Esophagus squamous epithelium (tissue), 5 donors: Measurements from ENCODE around the gene MYOZ3. TPM values are rescaled to one million over a fixed set of nuclear protein-coding genes. Genes with fewer than 3 reads are reported as not detected.

Experiments used
- DNase-seq: peaks from one replicate; lab custom pipeline; 2025; lab: John Stamatoyannopoulos, UW
- H3K27ac ChIP-seq, 4 donors: fragments of 200-600 bp; sonication (generic); one replicate each; pipeline ENCODE4 v1.5.1; 2016 to 2019; ENCODE audit warnings: mild to moderate bottlenecking in 1 of 4
- H3K27me3 ChIP-seq, 4 donors: fragments of 200-600 bp; sonication (generic); 1 replicate in 3 of 4; 2 replicates in 1 of 4; pipeline versions ENCODE4 v1.5.1 to v1.6.0; 2017 to 2021; ENCODE audit warnings: antibody characterized with exemption in 1 of 4
- H3K36me3 ChIP-seq, 3 donors: fragments of 200-600 bp; sonication (generic); one replicate each; pipeline ENCODE4 v1.5.1; 2016 to 2019
- H3K4me1 ChIP-seq, 3 donors: fragments of 200-600 bp; sonication (generic); one replicate each; pipeline ENCODE4 v1.5.1; 2017 to 2019
- H3K4me3 ChIP-seq, 4 donors: fragments of 200-600 bp; sonication (generic); 1 replicate in 3 of 4; 2 replicates in 1 of 4; pipeline ENCODE4 v1.5.1; 2016 to 2019; ENCODE audit warnings: mild to moderate bottlenecking in 2 of 4, moderate library complexity in 1 of 4
- H3K9me3 ChIP-seq, 3 donors: fragments of 200-600 bp; sonication (generic); one replicate each; pipeline ENCODE4 v1.5.1; 2016 to 2019
- CTCF ChIP-seq, 6 experiments: fragments of 450-650 bp in 4 of 6; fragments of 200-600 bp in 2 of 6; sonication (generic) in 2 of 6; IDR thresholded peaks; one replicate each; pipeline ENCODE4 v1.5.1; 2016 to 2019; ENCODE audit warnings: antibody characterized with exemption in 6 of 6, mild to moderate bottlenecking in 4 of 6, moderate library complexity in 4 of 6
- POLR2A ChIP-seq, 4 donors: fragments of 450-650 bp; IDR thresholded peaks; one replicate each; pipeline ENCODE4 v1.6.1; 2017; ENCODE audit warnings: antibody characterized with exemption in 4 of 4, mild to moderate bottlenecking in 4 of 4, moderate library complexity in 3 of 4
- WGBS, 2 donors: methylation state at CpG; one replicate each; pipeline ENCODE4 v1.1.5; 2018; 5-methylcytosine and 5-hydroxymethylcytosine counted together
- intact Hi-C: fragments of 100-400 bp; cut with DNase I; formaldehyde crosslinking; loops from one replicate; pipeline ENCODE4 v1.15.0; 2022
- total RNA-seq, 4 donors: library from RNA; depleted of rRNA; stranded (reverse); fragments of >200 nt; gene quantifications; one replicate each; pipeline ENCODE4 v1.1.0, GENCODE V29; 2016
- donor health status: DM: yes; HTN: yes; CAD: no.

The MYOZ3 gene
- total RNA-seq, 4 donors from 2014 or later, result under 0.01 TPM; not detected in 3

- DNase-seq, result no peak
- TF ChIP-seq POLR2A (IDR thresholded peaks at IDR 0.05) (no peak), CTCF (IDR thresholded peaks at IDR 0.05) (no peak)
- no peaks in the 10 kb centered on the region for H3K9me3 ChIP-seq
- 33 to 55% methylated on average over 5 of the region's 7 CpGs for WGBS, 2 donors
- H3K36me3 ChIP-seq, result no peaks in the 10 kb centered on the region
- peaks cover 0 to 7% (median 0%) of the 10 kb centered on the region in 4 donors for H3K27me3 ChIP-seq
- H3K27ac ChIP-seq, result peak overlapping the region in 3 of 4 donors; percentile 54 to 96 (median 91)
- H3K4me3 ChIP-seq, result no peak overlapping the region
- peaks cover 14 to 75% (median 58%) of the 10 kb centered on the region in 3 donors for H3K4me1 ChIP-seq
- intact Hi-C loops, result no loop called here
Observed at GRCh38 chr5:150623152-150623877, 37.7 kb upstream of the MYOZ3 start.

- no peak for DNase-seq
- peak overlapping the region in 3 of 4 donors; percentile 54 to 96 (median 91) for H3K27ac ChIP-seq
- WGBS, 2 donors, result 50 to 71% methylated on average over 1 to 3 of the region's 5 CpGs
- intact Hi-C loops, result no loop called here
- peaks cover 0 to 7% (median 0%) of the 10 kb centered on the region in 4 donors for H3K27me3 ChIP-seq
- H3K4me1 ChIP-seq, result peaks cover 11 to 75% (median 57%) of the 10 kb centered on the region in 3 donors
- H3K36me3 ChIP-seq, result no peaks in the 10 kb centered on the region
- no peaks in the 10 kb centered on the region for H3K9me3 ChIP-seq
- no peak overlapping the region for H3K4me3 ChIP-seq
- TF ChIP-seq POLR2A (IDR thresholded peaks at IDR 0.05), result no peak
- no peak for TF ChIP-seq CTCF (IDR thresholded peaks at IDR 0.05)
Observed at GRCh38 chr5:150623878-150624216, 37.2 kb upstream of the MYOZ3 start.

GRCh38 chr5:150624334-150625163, 36.5 kb upstream of the MYOZ3 start:
- H3K4me3 ChIP-seq, result peak overlapping the region; percentile 40 to 87 (median 64)
- 12 to 27% methylated on average over 8 of the region's 74 CpGs for WGBS, 2 donors
- H3K9me3 ChIP-seq, result no peaks in the 10 kb centered on the region
- no peaks in the 10 kb centered on the region for H3K36me3 ChIP-seq
- peaks cover 11 to 75% (median 56%) of the 10 kb centered on the region in 3 donors for H3K4me1 ChIP-seq
- TF ChIP-seq CTCF (IDR thresholded peaks at IDR 0.05) (no peak), POLR2A (IDR thresholded peaks at IDR 0.05) (no peak)
- H3K27me3 ChIP-seq, result peaks cover 0 to 7% (median 0%) of the 10 kb centered on the region in 4 donors
- peak overlapping the region; percentile 76 to 96 (median 85) for H3K27ac ChIP-seq
- intact Hi-C loops, result no loop called here
- no peak for DNase-seq

DNA sequence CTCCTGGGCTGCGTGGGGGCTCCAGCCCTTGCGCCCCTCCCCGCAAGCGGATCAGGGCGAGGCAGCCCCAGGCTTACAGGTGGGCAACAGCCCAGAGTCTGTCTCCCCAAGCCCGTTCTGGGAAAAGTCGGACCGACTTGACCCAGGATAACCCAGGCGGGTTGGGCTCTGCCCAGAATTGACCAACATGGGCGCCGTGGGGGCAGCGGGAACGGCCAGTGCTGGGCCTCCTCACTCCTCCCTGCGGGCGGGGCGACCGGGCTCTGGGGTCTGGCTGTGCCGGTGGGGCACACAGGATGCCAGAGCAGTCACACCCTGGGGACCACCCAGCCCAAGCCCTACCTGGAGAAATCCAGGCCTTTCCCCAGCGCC, 35.9 kb upstream of the MYOZ3 start:
- H3K27ac ChIP-seq, result peak overlapping the region; percentile 76 to 96 (median 85)
- peak overlapping the region; percentile 40 to 87 (median 64) for H3K4me3 ChIP-seq
- no peak for DNase-seq
- no peaks in the 10 kb centered on the region for H3K9me3 ChIP-seq
- no peaks in the 10 kb centered on the region for H3K36me3 ChIP-seq
- H3K4me1 ChIP-seq, result peaks cover 11 to 74% (median 54%) of the 10 kb centered on the region in 3 donors
- WGBS, 2 donors, result 3% methylated on average over 6 of the region's 19 CpGs; no CpG with 5 or more reads in 1 of the 2 donors
- TF ChIP-seq POLR2A (IDR thresholded peaks at IDR 0.05) (no peak), CTCF (IDR thresholded peaks at IDR 0.05) (no peak)
- intact Hi-C loops, result no loop called here
- H3K27me3 ChIP-seq, result peaks cover 0 to 7% (median 0%) of the 10 kb centered on the region in 4 donors
